ENCODE results near the gene PROKR1. TPM values are rescaled to one million over a fixed set of nuclear protein-coding genes. Genes with fewer than 3 reads are reported as not detected.

The PROKR1 gene
- total and polyA plus RNA-seq, 7 experiments from 2014 or later, result not detected

- no peaks in the 10 kb centered on the region for H3K36me3 ChIP-seq (ENCODE audit: control insufficient read depth in 2 of 3, insufficient read depth in 3 of 3, low read length in 3 of 3)
- H3K27ac Mint-ChIP-seq, result no peak overlapping the region
- no peaks in the 10 kb centered on the region for H3K4me1 ChIP-seq (ENCODE audit: control insufficient read depth in 2 of 2, insufficient read depth in 2 of 2, low read length in 2 of 2)
- no peak overlapping the region for H3K27ac ChIP-seq (ENCODE audit: low read depth, low read length)
- H3K9me3 Mint-ChIP-seq, result peaks cover 0 to 19% (median 4%) of the 10 kb centered on the region in 11 donors
- H3K4me3 Mint-ChIP-seq, result no peak overlapping the region
- ATAC-seq (no peak), DNase-seq (no peak)
- no peaks in the 10 kb centered on the region for H3K9me3 ChIP-seq (ENCODE audit: control insufficient read depth in 2 of 3, low read length in 3 of 3)
- ChIA-PET CTCF (no interaction called here), POLR2A (no interaction called here)
- intact Hi-C loops (cut with micrococcal nuclease), result no loop called here
- peaks cover 0 to 18% (median 0%) of the 10 kb centered on the region in 7 donors for H3K4me1 Mint-ChIP-seq
- peaks cover 0 to 23% (median 7%) of the 10 kb centered on the region in 5 donors for H3K27me3 Mint-ChIP-seq
- H3K36me3 Mint-ChIP-seq, result peaks cover 0 to 5% (median 4%) of the 10 kb centered on the region in 5 donors
- H3K27me3 ChIP-seq (ENCODE audit: control insufficient read depth in 2 of 2, insufficient read depth in 2 of 2, low read length in 2 of 2), result peaks cover 0 to 4% of the 10 kb centered on the region in 2 donors
- H3K4me3 ChIP-seq (ENCODE audit: low read length), result no peak overlapping the region
These were observed 55.4 kb downstream of the PROKR1 start for GRCh38 chr2:68698567-68699377.

- ChIA-PET POLR2A (interaction anchor here (0.9 kb wide), 1 partner anchor 214 kb away, joined by 3 read pairs; no protein-coding TSS in a partner anchor), CTCF (interaction anchor here (0.9 kb wide), 1 partner anchor 9 kb away, joined by 4 read pairs; no protein-coding TSS in a partner anchor)
These were observed 57.2 kb downstream of the PROKR1 start for GRCh38 chr2:68700560-68700959.

GRCh38 chr2:68706637-68707036 lies 63.3 kb downstream of the PROKR1 start:
- Histone ChIP-seq H3K4me3 (ENCODE audit: low read length) (no peak overlapping the region), H3K4me1 (ENCODE audit: control insufficient read depth in 2 of 2, insufficient read depth in 2 of 2, low read length in 2 of 2) (no peaks in the 10 kb centered on the region), H3K27me3 (ENCODE audit: control insufficient read depth in 2 of 2, insufficient read depth in 2 of 2, low read length in 2 of 2) (no peaks in the 10 kb centered on the region), H3K36me3 (ENCODE audit: control insufficient read depth in 2 of 3, insufficient read depth in 3 of 3, low read length in 3 of 3) (no peaks in the 10 kb centered on the region), H3K9me3 (ENCODE audit: control insufficient read depth in 2 of 3, low read length in 3 of 3) (no peaks in the 10 kb centered on the region), H3K27ac (ENCODE audit: low read depth, low read length) (no peak overlapping the region)
- no peak overlapping the region for H3K27ac Mint-ChIP-seq
- ChIA-PET POLR2A (no interaction called here), CTCF (interaction anchor here (5.5 kb wide), 1 partner anchor 44 kb away, joined by 68 read pairs; no protein-coding TSS in a partner anchor)
- intact Hi-C loops (cut with micrococcal nuclease), result no loop called here
- peaks cover 1 to 27% (median 14%) of the 10 kb centered on the region in 7 donors for H3K4me1 Mint-ChIP-seq
- peaks cover 0 to 1% (median 0%) of the 10 kb centered on the region in 11 donors for H3K9me3 Mint-ChIP-seq
- H3K27me3 Mint-ChIP-seq, result peaks cover 0 to 22% (median 0%) of the 10 kb centered on the region in 5 donors
- H3K36me3 Mint-ChIP-seq, result peaks cover 0 to 1% (median 0%) of the 10 kb centered on the region in 5 donors
- ATAC-seq (no peak), DNase-seq (no peak)
- no peak overlapping the region for H3K4me3 Mint-ChIP-seq

More at GRCh38 chr2:68700560-68700959, 57.2 kb downstream of the PROKR1 start:
- intact Hi-C loops (cut with micrococcal nuclease), result no loop called here
- DNase-seq (no peak), ATAC-seq (no peak)
- Histone ChIP-seq H3K4me1 (ENCODE audit: control insufficient read depth in 2 of 2, insufficient read depth in 2 of 2, low read length in 2 of 2) (no peaks in the 10 kb centered on the region), H3K27ac (ENCODE audit: low read depth, low read length) (no peak overlapping the region), H3K4me3 (ENCODE audit: low read length) (no peak overlapping the region), H3K9me3 (ENCODE audit: control insufficient read depth in 2 of 3, low read length in 3 of 3) (no peaks in the 10 kb centered on the region), H3K36me3 (ENCODE audit: control insufficient read depth in 2 of 3, insufficient read depth in 3 of 3, low read length in 3 of 3) (no peaks in the 10 kb centered on the region), H3K27me3 (ENCODE audit: control insufficient read depth in 2 of 2, insufficient read depth in 2 of 2, low read length in 2 of 2) (no peaks in the 10 kb centered on the region)
- Mint-ChIP-seq H3K4me3 (no peak overlapping the region), H3K27me3 (peaks cover 0 to 21% (median 6%) of the 10 kb centered on the region in 5 donors), H3K9me3 (peaks cover 0 to 19% (median 4%) of the 10 kb centered on the region in 11 donors), H3K36me3 (peaks cover 0 to 5% (median 4%) of the 10 kb centered on the region in 5 donors), H3K27ac (no peak overlapping the region), H3K4me1 (peaks cover 0 to 18% (median 0%) of the 10 kb centered on the region in 7 donors)

Other genes starting within 250 kb of the PROKR1 start
- 1 to 10 TPM; 1.1 to 5.6 (median 1.7) TPM for gene FBXO48, start 176.3 kb upstream of the PROKR1 start, total RNA-seq
- gene FBXO48, start 176.3 kb upstream of the PROKR1 start, polyA plus RNA-seq, result under 1 TPM; 0.49 to 0.53 TPM
- gene APLF, start 176.0 kb upstream of the PROKR1 start, total RNA-seq, result 1 to 10 TPM; 2.9 to 8.9 (median 3.8) TPM
- gene APLF, start 176.0 kb upstream of the PROKR1 start, polyA plus RNA-seq, result 1 to 10 TPM; 1.4 TPM
- 100 to 1,000 TPM in 4 of 5 experiments, 10 to 100 TPM in 1; 68.2 to 139 (median 116) TPM for gene ARHGAP25, start 91.2 kb downstream of the PROKR1 start, total RNA-seq
- 100 to 1,000 TPM in 1 of 2 donors, 10 to 100 TPM in 1; 63.3 to 134 TPM for gene ARHGAP25, start 91.2 kb downstream of the PROKR1 start, polyA plus RNA-seq
- not detected for gene BMP10, start 227.8 kb downstream of the PROKR1 start, total RNA-seq
- not detected for gene BMP10, start 227.8 kb downstream of the PROKR1 start, polyA plus RNA-seq